ENCODE data around the gene CLEC2A. TPM values are rescaled to one million over a fixed set of nuclear protein-coding genes. Genes with fewer than 3 reads are reported as not detected.

CLEC2A gene
- total RNA-seq (ENCODE audit: low replicate concordance): 5.6 TPM in 1 of 2 replicates, not detected in the other

DNA sequence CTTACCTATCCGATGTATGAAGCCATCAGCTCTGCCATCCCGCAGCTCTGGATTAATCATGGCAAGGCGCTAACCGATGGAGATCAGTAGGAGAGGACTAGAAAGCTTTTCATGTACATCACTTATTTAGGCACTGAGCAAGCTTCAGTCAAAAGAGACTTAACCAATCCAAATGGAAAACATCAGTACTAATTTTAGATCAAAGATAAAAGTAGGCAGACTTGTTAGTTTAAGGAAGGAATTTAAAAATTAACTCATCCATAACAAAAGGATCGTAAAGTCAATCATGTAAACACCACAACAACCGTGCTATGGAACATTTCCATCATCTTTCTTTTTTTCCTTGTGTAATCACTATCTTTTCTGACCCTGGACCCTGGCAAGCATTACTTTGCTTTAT is at the start of gene CLEC2A:
TSS of gene CLEC2A (minus strand) at position 101 of the 400 bp plus-strand sequence. CDS start at position 60, 41 bp downstream.

DNA sequence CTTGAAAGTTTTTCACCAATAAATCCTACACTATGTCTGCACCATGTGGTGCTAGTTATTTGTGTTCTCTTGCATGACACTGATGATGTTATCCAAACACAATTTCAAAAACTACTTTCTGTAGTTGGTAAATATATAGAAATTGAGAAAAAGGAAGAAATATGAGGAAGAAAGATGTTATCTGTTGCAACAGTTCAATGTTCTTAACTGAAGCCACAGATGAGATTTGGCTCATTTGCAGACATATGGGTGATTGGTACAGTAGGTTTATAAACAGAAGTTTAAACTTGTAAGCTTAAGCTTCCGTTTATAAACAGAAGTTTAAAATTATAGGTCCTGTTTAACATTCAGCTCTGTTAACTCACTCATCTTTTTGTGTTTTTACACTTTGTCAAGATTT is 39.0 kb upstream of the CLEC2A start, which contains the start of gene CLEC12A:
TSS of gene CLEC12A (plus strand) at position 229 of the 400 bp plus-strand sequence. CDS start 188 bp downstream, outside the sequence.

GRCh38 chr12:9881246-9881645 is 50.9 kb downstream of the CLEC2A start, which contains the start of gene KLRF2:
Gene KLRF2 (plus strand): TSS chr12:9881489. CDS start chr12:9881596, 107 bp downstream.

GRCh38 chr12:9869307-9870161 is 62.6 kb downstream of the CLEC2A start, which contains the start of gene CLEC2B:
Gene CLEC2B (minus strand): TSS chr12:9869354.

Other genes with a start within 250 kb of the CLEC2A start
- gene CLECL1, start 199.3 kb downstream of the CLEC2A start, total RNA-seq (ENCODE audit: low replicate concordance): not detected in 2 replicates
- under 0.01 TPM in 1 of 2 replicates, not detected in the other for gene CD69, start 171.5 kb downstream of the CLEC2A start, total RNA-seq (ENCODE audit: low replicate concordance)
- not detected in 2 replicates for gene KLRF1, start 104.9 kb downstream of the CLEC2A start, total RNA-seq (ENCODE audit: low replicate concordance)
- 2.3 and 206 TPM in 2 replicates for gene CLEC2B, start 63.0 kb downstream of the CLEC2A start, total RNA-seq (ENCODE audit: low replicate concordance)
- gene KLRF2, start 50.9 kb downstream of the CLEC2A start, total RNA-seq (ENCODE audit: low replicate concordance): not detected in 2 replicates
- gene CLEC12A, start 39.0 kb upstream of the CLEC2A start, total RNA-seq (ENCODE audit: low replicate concordance): not detected in 2 replicates
- gene CLEC1B, start 66.8 kb upstream of the CLEC2A start, total RNA-seq (ENCODE audit: low replicate concordance): not detected in 2 replicates
- 0.15 TPM in 1 of 2 replicates, not detected in the other for gene CLEC12B, start 78.3 kb upstream of the CLEC2A start, total RNA-seq (ENCODE audit: low replicate concordance)
- gene CLEC9A, start 98.3 kb upstream of the CLEC2A start, total RNA-seq (ENCODE audit: low replicate concordance): not detected in 2 replicates
- 0.12 TPM in 1 of 2 replicates, not detected in the other for gene CLEC1A, start 166.6 kb upstream of the CLEC2A start, total RNA-seq (ENCODE audit: low replicate concordance)
- not detected in 2 replicates for gene CLEC7A, start 197.8 kb upstream of the CLEC2A start, total RNA-seq (ENCODE audit: low replicate concordance)
- gene OLR1, start 239.8 kb upstream of the CLEC2A start, total RNA-seq (ENCODE audit: low replicate concordance): not detected in 2 replicates
- not detected in 2 replicates for gene TMEM52B, start 246.7 kb upstream of the CLEC2A start, total RNA-seq (ENCODE audit: low replicate concordance)

Measured in smooth muscle cell of the coronary artery (primary cell).